ENCODE data around the gene STXBP5. TPM values are rescaled to one million over a fixed set of nuclear protein-coding genes. Genes with fewer than 3 reads are reported as not detected.

The STXBP5 gene
- total RNA-seq, 1 experiment from 2014 or later, result 11.6 TPM

- Histone ChIP-seq H2BK5ac (ENCODE audit: insufficient read length, low read length) (no peak overlapping the region), H2BK20ac (ENCODE audit: low read depth, low read length, poor library complexity, severe bottlenecking) (no peak overlapping the region), H2BK120ac (ENCODE audit: low read depth, low read length, poor library complexity, severe bottlenecking) (no peak overlapping the region), H2AFZ (ENCODE audit: low read length) (no peak overlapping the region), H3K4ac (ENCODE audit: low read depth, low read length) (no peak overlapping the region), H2BK12ac (ENCODE audit: insufficient read length, low read depth, low read length) (no peak overlapping the region), H3K14ac (ENCODE audit: insufficient read depth, low read length) (no peak overlapping the region), H3K27me3 (ENCODE audit: insufficient read depth, low read length) (no peaks in the 10 kb centered on the region), H3K18ac (ENCODE audit: insufficient read length, low read depth, low read length) (no peak overlapping the region), H2BK15ac (ENCODE audit: low read depth, low read length) (no peak overlapping the region), H3K23me2 (ENCODE audit: insufficient read length, low read depth, low read length, poor library complexity, severe bottlenecking) (peaks cover 18% of the 10 kb centered on the region), H4K20me1 (ENCODE audit: control insufficient read depth, insufficient read depth, insufficient read length) (no peaks in the 10 kb centered on the region), H3K4me1 (ENCODE audit: insufficient read depth, low read length) (no peaks in the 10 kb centered on the region; the same call in 1 of the 2 replicates), H3K27ac (ENCODE audit: insufficient read length, low read depth, low read length) (no peak overlapping the region), H4K8ac (replicated peaks; ENCODE audit: insufficient read length, low read depth, low read length) (no peak overlapping the region), H4K5ac (ENCODE audit: insufficient read length, low read depth, low read length) (no peak overlapping the region), H3K23ac (ENCODE audit: insufficient read length, low read depth, low read length) (no peak overlapping the region), H3K79me2 (ENCODE audit: insufficient read depth, low read length) (peaks cover 1% of the 10 kb centered on the region; the same call in 1 of the 2 replicates), H3K56ac (ENCODE audit: insufficient read length, low read depth, low read length) (no peak overlapping the region), H2AK5ac (ENCODE audit: insufficient read length, low read length) (no peak overlapping the region), H3K9me3 (ENCODE audit: control insufficient read depth, low read depth, low read length) (no peaks in the 10 kb centered on the region), H3K79me1 (ENCODE audit: insufficient read depth, low read depth, low read length, poor library complexity, severe bottlenecking) (no peaks in the 10 kb centered on the region), H3K9ac (ENCODE audit: extremely low read depth, insufficient read length, low read length) (peak overlapping the region; percentile 24), H3T11ph (ENCODE audit: low read length) (no peak overlapping the region), H3K4me2 (ENCODE audit: insufficient read depth, insufficient read length, low read length) (peak overlapping the region; percentile 80), H4K91ac (ENCODE audit: insufficient read length, low read depth, low read length) (no peak overlapping the region)
- no peak for DNase-seq
- peaks cover 16 to 20% of the 10 kb centered on the region in 2 experiments for H3K4me1 Mint-ChIP-seq
- TF ChIP-seq CTCF (conservative IDR thresholded peaks at IDR 0.05), result no peak
- no peaks in the 10 kb centered on the region for H3K36me3 Mint-ChIP-seq (ENCODE audit: insufficient read depth in 1 of 3, low read depth in 3 of 3)
- no CpG with 5 or more reads among the region's 11 CpGs for WGBS (ENCODE audit: extremely low coverage, insufficient read length, low lambda C conversion rate)
- no peak overlapping the region; a peak in 2 of 7 replicates for H3K27ac Mint-ChIP-seq
- H3K27me3 Mint-ChIP-seq (ENCODE audit: low read depth), result no peaks in the 10 kb centered on the region
- no peaks in the 10 kb centered on the region for H3K9me3 Mint-ChIP-seq
- peak overlapping the region; percentile 92 to 97 for H3K4me3 Mint-ChIP-seq
Observed at GRCh38 chr6:147204843-147205311, 660 bp downstream of the STXBP5 start.

Data from H9 (cell line).